ENCODE data around the gene ENPP3.

The ENPP3 gene

GRCh38 chr6:131642987-131643611, 6.0 kb downstream of the ENPP3 start:
- TF ChIP-seq CTCF (IDR thresholded peaks at IDR 0.05; ENCODE audit: low read depth, low read length) = no peak
- no peak for DNase-seq (ENCODE audit: extremely low read depth, low read depth)

- no peak for DNase-seq (ENCODE audit: extremely low read depth, low read depth)
- TF ChIP-seq CTCF (IDR thresholded peaks at IDR 0.05; ENCODE audit: low read depth, low read length) = no peak
Measured at GRCh38 chr6:131643855-131644460, 6.9 kb downstream of the ENPP3 start.

- DNase-seq (ENCODE audit: extremely low read depth, low read depth) = no peak
Measured at GRCh38 chr6:131644921-131645320, 7.8 kb downstream of the ENPP3 start.

GRCh38 chr6:131645846-131646245, 8.7 kb downstream of the ENPP3 start:
- no peak for DNase-seq (ENCODE audit: extremely low read depth, low read depth)
- TF ChIP-seq CTCF (IDR thresholded peaks at IDR 0.05; ENCODE audit: low read depth, low read length) = no peak

More at GRCh38 chr6:131644921-131645320, 7.8 kb downstream of the ENPP3 start:
- no peak for TF ChIP-seq CTCF (IDR thresholded peaks at IDR 0.05; ENCODE audit: low read depth, low read length)

GRCh38 chr6:131646249-131646670, 9.2 kb downstream of the ENPP3 start:
- DNase-seq (ENCODE audit: extremely low read depth, low read depth) = no peak
- no peak for TF ChIP-seq CTCF (IDR thresholded peaks at IDR 0.05; ENCODE audit: low read depth, low read length)

- no peak for DNase-seq (ENCODE audit: extremely low read depth, low read depth)
- TF ChIP-seq CTCF (IDR thresholded peaks at IDR 0.05; ENCODE audit: low read depth, low read length) = no peak
Measured at GRCh38 chr6:131651782-131652181, 14.7 kb downstream of the ENPP3 start.

- TF ChIP-seq CTCF (IDR thresholded peaks at IDR 0.05; ENCODE audit: low read depth, low read length) = no peak
- DNase-seq (ENCODE audit: extremely low read depth, low read depth) = no peak
Measured at GRCh38 chr6:131652472-131652871, 15.4 kb downstream of the ENPP3 start.
